ENCODE measurements around the gene ATAD1. TPM values are rescaled to one million over a fixed set of nuclear protein-coding genes. Genes with fewer than 3 reads are reported as not detected.
"Not testable (repeated sequence)": the region's sequence is repeated elsewhere in the genome, so short reads cannot be mapped to it uniquely, and the experiment has no call there.

Gene ATAD1
- total RNA-seq, 1 experiment from 2014 or later: 31.0 TPM

GRCh38 chr10:87752566-87752965, 65.5 kb downstream of the ATAD1 start:
- no peak for TF ChIP-seq CTCF (IDR thresholded peaks at IDR 0.05; ENCODE audit: unreplicated experiment)
- Mint-ChIP-seq H3K27ac (ENCODE audit: unreplicated experiment) (no peak overlapping the region), H3K9me3 (ENCODE audit: low read depth, unreplicated experiment) (no peaks in the 10 kb centered on the region), H3K27me3 (ENCODE audit: unreplicated experiment) (no peaks in the 10 kb centered on the region), H3K36me3 (ENCODE audit: insufficient read depth, unreplicated experiment) (peaks cover 5% of the 10 kb centered on the region), H3K4me3 (ENCODE audit: low read depth, unreplicated experiment) (no peak overlapping the region), H3K4me1 (ENCODE audit: low read depth, unreplicated experiment) (no peaks in the 10 kb centered on the region)
- BruUV-seq (replicated peaks): no TSS peak
- intact Hi-C loops (cut with micrococcal nuclease; ENCODE audit: unreplicated experiment): no loop called here
- CTCF ChIA-PET: no interaction called here
- no peak for DNase-seq

- peaks cover 5% of the 10 kb centered on the region for H3K36me3 Mint-ChIP-seq (ENCODE audit: insufficient read depth, unreplicated experiment)
- no peak for TF ChIP-seq CTCF (IDR thresholded peaks at IDR 0.05; ENCODE audit: unreplicated experiment)
- H3K27me3 Mint-ChIP-seq (ENCODE audit: unreplicated experiment): no peaks in the 10 kb centered on the region
- CTCF ChIA-PET: no interaction called here
- no TSS peak for BruUV-seq (replicated peaks)
- H3K9me3 Mint-ChIP-seq (ENCODE audit: low read depth, unreplicated experiment): no peaks in the 10 kb centered on the region
- H3K4me3 Mint-ChIP-seq (ENCODE audit: low read depth, unreplicated experiment): no peak overlapping the region
- no peaks in the 10 kb centered on the region for H3K4me1 Mint-ChIP-seq (ENCODE audit: low read depth, unreplicated experiment)
- no peak for DNase-seq
- H3K27ac Mint-ChIP-seq (ENCODE audit: unreplicated experiment): no peak overlapping the region
- intact Hi-C loops (cut with micrococcal nuclease; ENCODE audit: unreplicated experiment): no loop called here
These were observed 66.8 kb downstream of the ATAD1 start for GRCh38 chr10:87751274-87751673.

- no peak for DNase-seq
- intact Hi-C loops (cut with micrococcal nuclease; ENCODE audit: unreplicated experiment): no loop called here
- Mint-ChIP-seq H3K27me3 (ENCODE audit: unreplicated experiment) (no peaks in the 10 kb centered on the region), H3K9me3 (ENCODE audit: low read depth, unreplicated experiment) (no peaks in the 10 kb centered on the region), H3K27ac (ENCODE audit: unreplicated experiment) (no peak overlapping the region), H3K4me3 (ENCODE audit: low read depth, unreplicated experiment) (no peak overlapping the region), H3K36me3 (ENCODE audit: insufficient read depth, unreplicated experiment) (peaks cover 5% of the 10 kb centered on the region), H3K4me1 (ENCODE audit: low read depth, unreplicated experiment) (no peaks in the 10 kb centered on the region)
- no TSS peak for BruUV-seq (replicated peaks)
- CTCF ChIA-PET: no interaction called here
- no peak for TF ChIP-seq CTCF (IDR thresholded peaks at IDR 0.05; ENCODE audit: unreplicated experiment)
These were observed 67.2 kb downstream of the ATAD1 start for GRCh38 chr10:87750817-87751216.

GRCh38 chr10:87750001-87750671, 67.9 kb downstream of the ATAD1 start:
- H3K27me3 Mint-ChIP-seq (ENCODE audit: unreplicated experiment): no peaks in the 10 kb centered on the region
- no peak for TF ChIP-seq CTCF (IDR thresholded peaks at IDR 0.05; ENCODE audit: unreplicated experiment)
- H3K36me3 Mint-ChIP-seq (ENCODE audit: insufficient read depth, unreplicated experiment): peaks cover 5% of the 10 kb centered on the region
- BruUV-seq (replicated peaks): no TSS peak
- no peaks in the 10 kb centered on the region for H3K4me1 Mint-ChIP-seq (ENCODE audit: low read depth, unreplicated experiment)
- no peaks in the 10 kb centered on the region for H3K9me3 Mint-ChIP-seq (ENCODE audit: low read depth, unreplicated experiment)
- H3K27ac Mint-ChIP-seq (ENCODE audit: unreplicated experiment): no peak overlapping the region
- CTCF ChIA-PET: no interaction called here
- intact Hi-C loops (cut with micrococcal nuclease; ENCODE audit: unreplicated experiment): no loop called here
- H3K4me3 Mint-ChIP-seq (ENCODE audit: low read depth, unreplicated experiment): no peak overlapping the region
- no peak for DNase-seq

GRCh38 chr10:87748244-87748643, 69.8 kb downstream of the ATAD1 start:
- CTCF ChIA-PET; H3K4me1 Mint-ChIP-seq (ENCODE audit: low read depth, unreplicated experiment); intact Hi-C loops (cut with micrococcal nuclease; ENCODE audit: unreplicated experiment); H3K9me3 Mint-ChIP-seq (ENCODE audit: low read depth, unreplicated experiment); BruUV-seq (replicated peaks); H3K4me3 Mint-ChIP-seq (ENCODE audit: low read depth, unreplicated experiment); DNase-seq; H3K27ac Mint-ChIP-seq (ENCODE audit: unreplicated experiment); H3K27me3 Mint-ChIP-seq (ENCODE audit: unreplicated experiment): not testable (repeated sequence)
- peaks cover 10% of the 10 kb centered on the region for H3K36me3 Mint-ChIP-seq (ENCODE audit: insufficient read depth, unreplicated experiment)

Data from Calu3 (cell line).